Nephron (organoid): ENCODE data around the gene FGFBP3.

Source experiments
- H3K27ac Mint-ChIP-seq, 3 experiments: 2 replicates each; pipeline ENCODE4 v1.8.0; 2020; ENCODE audit warnings: mixed read lengths in 3 of 3, mild to moderate bottlenecking in 2 of 3, moderate library complexity in 1 of 3
- H3K27me3 Mint-ChIP-seq: 2 replicates; pipeline ENCODE4 v1.8.0; 2021; ENCODE audit warnings: low read depth, mild to moderate bottlenecking, moderate library complexity, mixed read lengths
- H3K36me3 Mint-ChIP-seq: 2 replicates; pipeline ENCODE4 v1.8.0; 2020; ENCODE audit warnings: low read depth, mixed read lengths
- H3K4me1 Mint-ChIP-seq: 2 replicates; pipeline ENCODE4 v1.8.0; 2020; ENCODE audit warnings: mixed read lengths
- H3K4me3 Mint-ChIP-seq, 3 experiments: 2 replicates each; pipeline ENCODE4 v1.8.0; 2020; ENCODE audit warnings: mild to moderate bottlenecking in 3 of 3, mixed read lengths in 3 of 3, moderate library complexity in 2 of 3
- H3K9me3 Mint-ChIP-seq: 2 replicates; pipeline ENCODE4 v1.8.0; 2020; ENCODE audit warnings: mixed read lengths
- CTCF ChIP-seq, 3 experiments: fragments of 200-600 bp; sonication (generic); IDR thresholded peaks; one replicate each; pipeline ENCODE4 v1.5.0; 2021; ENCODE audit warnings: antibody characterized with exemption in 3 of 3; ENCODE audit not compliant: unreplicated experiment in 3 of 3

The FGFBP3 gene

GRCh38 chr10:91885362-91886079 lies 23.8 kb downstream of the FGFBP3 start:
- Mint-ChIP-seq H3K4me1 (peaks cover 47% of the 10 kb centered on the region), H3K4me3 (peak overlapping the region; percentile 39 to 51 (median 45))
- no peak for TF ChIP-seq CTCF (IDR thresholded peaks at IDR 0.05; ENCODE audit: unreplicated experiment in 3 of 3)

GRCh38 chr10:91884536-91884935 lies 24.8 kb downstream of the FGFBP3 start:
- Mint-ChIP-seq H3K27me3 (no peaks in the 10 kb centered on the region), H3K4me3 (peak overlapping the region in 2 of 3 experiments; percentile 54 to 59), H3K27ac (peak overlapping the region; percentile 85 to 90 (median 86)), H3K9me3 (no peaks in the 10 kb centered on the region), H3K4me1 (peaks cover 55% of the 10 kb centered on the region), H3K36me3 (no peaks in the 10 kb centered on the region)
- TF ChIP-seq CTCF (IDR thresholded peaks at IDR 0.05; ENCODE audit: unreplicated experiment in 3 of 3) = no peak

More at GRCh38 chr10:91885362-91886079, 23.8 kb downstream of the FGFBP3 start:
- Mint-ChIP-seq H3K27me3 (no peaks in the 10 kb centered on the region), H3K27ac (peak overlapping the region; percentile 85 to 90 (median 86)), H3K9me3 (no peaks in the 10 kb centered on the region), H3K36me3 (no peaks in the 10 kb centered on the region)

GRCh38 chr10:91883549-91884444 lies 25.5 kb downstream of the FGFBP3 start:
- H3K9me3 Mint-ChIP-seq = no peaks in the 10 kb centered on the region
- no peak for TF ChIP-seq CTCF (IDR thresholded peaks at IDR 0.05; ENCODE audit: unreplicated experiment in 3 of 3)
- peaks cover 54% of the 10 kb centered on the region for H3K4me1 Mint-ChIP-seq
- H3K27me3 Mint-ChIP-seq = no peaks in the 10 kb centered on the region
- peak overlapping the region; percentile 54 to 59 (median 58) for H3K4me3 Mint-ChIP-seq
- H3K36me3 Mint-ChIP-seq = no peaks in the 10 kb centered on the region
- H3K27ac Mint-ChIP-seq = peak overlapping the region; percentile 85 to 90 (median 86)

GRCh38 chr10:91880310-91880709 lies 29.0 kb downstream of the FGFBP3 start:
- peaks cover 33% of the 10 kb centered on the region for H3K4me1 Mint-ChIP-seq
- no peaks in the 10 kb centered on the region for H3K9me3 Mint-ChIP-seq
- no peaks in the 10 kb centered on the region for H3K27me3 Mint-ChIP-seq
- no peak for TF ChIP-seq CTCF (IDR thresholded peaks at IDR 0.05; ENCODE audit: unreplicated experiment in 3 of 3)
- no peak overlapping the region for H3K4me3 Mint-ChIP-seq
- H3K36me3 Mint-ChIP-seq = no peaks in the 10 kb centered on the region
- H3K27ac Mint-ChIP-seq = no peak overlapping the region

GRCh38 chr10:91879515-91880170 lies 29.6 kb downstream of the FGFBP3 start:
- Mint-ChIP-seq H3K27me3 (no peaks in the 10 kb centered on the region), H3K9me3 (no peaks in the 10 kb centered on the region), H3K4me3 (no peak overlapping the region), H3K27ac (peak overlapping the region in 1 of 3 experiments; percentile 45), H3K4me1 (peaks cover 27% of the 10 kb centered on the region), H3K36me3 (no peaks in the 10 kb centered on the region)
- TF ChIP-seq CTCF (IDR thresholded peaks at IDR 0.05; ENCODE audit: unreplicated experiment in 3 of 3) = no peak
